HEK293 (cell line): ENCODE results near the gene PLEKHA7.

Experiments
- CTCF ChIP-seq: fragments of 450-650 bp; formaldehyde crosslinking; IDR thresholded peaks from 2 replicates; pipeline ENCODE4 v1.5.1; 2016; ENCODE audit warnings: missing biosample characterization, missing genetic modification characterization
- GLI2 ChIP-seq: fragments of 450-650 bp; formaldehyde crosslinking; IDR thresholded peaks from 2 replicates; pipeline ENCODE4; 2017; ENCODE audit warnings: missing biosample characterization, missing genetic modification characterization, low read depth, borderline replicate concordance
- KLF7 ChIP-seq: fragments of 450-650 bp; formaldehyde crosslinking; IDR thresholded peaks from 2 replicates; pipeline ENCODE4 v1.5.1; 2016; ENCODE audit warnings: missing biosample characterization, missing genetic modification characterization, borderline replicate concordance
- PATZ1 ChIP-seq: fragments of 450-650 bp; formaldehyde crosslinking; IDR thresholded peaks from 2 replicates; pipeline ENCODE4 v1.5.1; 2016; ENCODE audit warnings: missing biosample characterization, missing genetic modification characterization
- PRDM2 ChIP-seq: fragments of 450-650 bp; formaldehyde crosslinking; IDR thresholded peaks from 2 replicates; pipeline ENCODE4 v1.5.1; 2016; ENCODE audit warnings: missing biosample characterization, missing genetic modification characterization, borderline replicate concordance
- SCRT2 ChIP-seq: fragments of 450-650 bp; formaldehyde crosslinking; IDR thresholded peaks from 2 replicates; pipeline ENCODE4 v1.5.1; 2016; ENCODE audit warnings: missing biosample characterization, missing genetic modification characterization
- SP3 ChIP-seq: fragments of 450-650 bp; formaldehyde crosslinking; IDR thresholded peaks from 2 replicates; pipeline ENCODE4 v1.5.1; 2016; ENCODE audit warnings: missing biosample characterization, missing genetic modification characterization
- SP7 ChIP-seq: fragments of 450-650 bp; formaldehyde crosslinking; IDR thresholded peaks from 2 replicates; pipeline ENCODE4 v1.5.1; 2016; ENCODE audit warnings: missing biosample characterization, missing genetic modification characterization
- WT1 ChIP-seq: fragments of 450-650 bp; formaldehyde crosslinking; IDR thresholded peaks from 2 replicates; pipeline ENCODE4 v1.5.1; 2016; ENCODE audit warnings: missing biosample characterization, missing genetic modification characterization
- ZBTB7A ChIP-seq: fragments of 450-650 bp; formaldehyde crosslinking; IDR thresholded peaks from 2 replicates; pipeline ENCODE4 v1.5.1; 2016; ENCODE audit warnings: low read depth, missing biosample characterization, missing genetic modification characterization
- ZFP37 ChIP-seq: fragments of 450-650 bp; formaldehyde crosslinking; IDR thresholded peaks from 2 replicates; pipeline ENCODE4 v1.5.1; 2016; ENCODE audit warnings: missing biosample characterization, missing genetic modification characterization
- ZFP41 ChIP-seq: fragments of 450-650 bp; formaldehyde crosslinking; IDR thresholded peaks from 2 replicates; pipeline ENCODE4 v1.5.1; 2016; ENCODE audit warnings: missing biosample characterization, missing genetic modification characterization, borderline replicate concordance
- ZFP69B ChIP-seq: fragments of 450-650 bp; formaldehyde crosslinking; IDR thresholded peaks from 2 replicates; pipeline ENCODE4 v1.5.1; 2016; ENCODE audit warnings: missing biosample characterization, missing genetic modification characterization
- ZNF157 ChIP-seq: fragments of 450-650 bp; formaldehyde crosslinking; IDR thresholded peaks from 2 replicates; pipeline ENCODE4 v1.5.1; 2016; ENCODE audit warnings: missing biosample characterization, missing genetic modification characterization
- ZNF174 ChIP-seq: fragments of 450-650 bp; formaldehyde crosslinking; IDR thresholded peaks from 2 replicates; pipeline ENCODE4 v1.5.0; 2017; ENCODE audit warnings: missing biosample characterization, mild to moderate bottlenecking, missing genetic modification characterization
- ZNF202 ChIP-seq: fragments of 450-650 bp; formaldehyde crosslinking; IDR thresholded peaks from 2 replicates; pipeline ENCODE4 v1.5.1; 2016; ENCODE audit warnings: missing biosample characterization, missing genetic modification characterization, borderline replicate concordance
- ZNF221 ChIP-seq: fragments of 450-650 bp; formaldehyde crosslinking; IDR thresholded peaks from 2 replicates; pipeline ENCODE4 v1.5.1; 2017; ENCODE audit warnings: missing biosample characterization, missing genetic modification characterization, borderline replicate concordance
- ZNF24 ChIP-seq: fragments of 450-650 bp; formaldehyde crosslinking; IDR thresholded peaks from 2 replicates; pipeline ENCODE4 v1.5.1; 2016; ENCODE audit warnings: missing biosample characterization, missing genetic modification characterization
- ZNF266 ChIP-seq: fragments of 450-650 bp; formaldehyde crosslinking; IDR thresholded peaks from 2 replicates; pipeline ENCODE4 v1.5.1; 2016; ENCODE audit warnings: missing biosample characterization, missing genetic modification characterization, low read depth
- ZNF311 ChIP-seq: fragments of 450-650 bp; formaldehyde crosslinking; IDR thresholded peaks from 2 replicates; pipeline ENCODE4 v1.5.1; 2017; ENCODE audit warnings: missing biosample characterization, missing genetic modification characterization, borderline replicate concordance
- ZNF398 ChIP-seq: fragments of 450-650 bp; formaldehyde crosslinking; IDR thresholded peaks from 2 replicates; pipeline ENCODE4 v1.5.1; 2017; ENCODE audit warnings: missing biosample characterization, missing genetic modification characterization
- ZNF473 ChIP-seq: fragments of 450-650 bp; formaldehyde crosslinking; IDR thresholded peaks from 2 replicates; pipeline ENCODE4 v1.5.1; 2017; ENCODE audit warnings: missing biosample characterization, missing genetic modification characterization
- ZNF560 ChIP-seq: fragments of 450-650 bp; formaldehyde crosslinking; IDR thresholded peaks from 2 replicates; pipeline ENCODE4 v1.5.1; 2017; ENCODE audit warnings: missing biosample characterization, missing genetic modification characterization, borderline replicate concordance
- ZNF600 ChIP-seq: fragments of 450-650 bp; formaldehyde crosslinking; IDR thresholded peaks from 2 replicates; pipeline ENCODE4 v1.5.1; 2016; ENCODE audit warnings: missing biosample characterization, missing genetic modification characterization
- ZNF768 ChIP-seq: fragments of 450-650 bp; formaldehyde crosslinking; IDR thresholded peaks from 2 replicates; pipeline ENCODE4 v1.5.1; 2018; ENCODE audit warnings: missing biosample characterization, mild to moderate bottlenecking, missing genetic modification characterization
- ZNF776 ChIP-seq: fragments of 450-650 bp; formaldehyde crosslinking; IDR thresholded peaks from 2 replicates; pipeline ENCODE4 v1.5.0; 2017; ENCODE audit warnings: missing biosample characterization, missing genetic modification characterization, borderline replicate concordance
- ZNF777 ChIP-seq: fragments of 450-650 bp; formaldehyde crosslinking; IDR thresholded peaks from 2 replicates; pipeline ENCODE4 v1.5.1; 2017; ENCODE audit warnings: missing biosample characterization, missing genetic modification characterization, borderline replicate concordance
- ZNF830 ChIP-seq: fragments of 450-650 bp; IDR thresholded peaks from 2 replicates; pipeline ENCODE4 v1.5.0; 2018; ENCODE audit warnings: missing biosample characterization, missing genetic modification characterization, low read depth, mild to moderate bottlenecking, moderate library complexity

PLEKHA7 gene

GRCh38 chr11:17013548-17014320 is 480 bp downstream of the PLEKHA7 start (continued):
- TF ChIP-seq PRDM2 (tag by site-specific recombination), result no peak
- no peak for TF ChIP-seq ZNF221 (tag by site-specific recombination)
- 0 out of 2 replicates have a peak, but pooled peaks have one; percentile 22 for TF ChIP-seq ZNF777 (tag by site-specific recombination)
- TF ChIP-seq ZNF560 (tag by site-specific recombination), result no peak
- TF ChIP-seq ZNF266, result no peak
- TF ChIP-seq ZNF311 (tag by site-specific recombination), result no peak
- no peak for TF ChIP-seq ZNF202 (tag by site-specific recombination)
- no peak for TF ChIP-seq ZNF768 (tag by site-specific recombination)
- TF ChIP-seq ZNF398, result peak; percentile 46
- TF ChIP-seq WT1 (tag by site-specific recombination), result no peak
- no peak for TF ChIP-seq ZNF776
- TF ChIP-seq KLF7, result no peak
- no peak for TF ChIP-seq ZNF473 (tag by site-specific recombination)
- no peak for TF ChIP-seq SP7 (tag by site-specific recombination)
- TF ChIP-seq CTCF (tag by site-specific recombination), result no peak
- TF ChIP-seq ZFP41 (tag by site-specific recombination), result no peak
- TF ChIP-seq ZFP37 (tag by site-specific recombination), result no peak
- TF ChIP-seq ZFP69B (tag by site-specific recombination), result no peak
- no peak for TF ChIP-seq ZNF157 (tag by site-specific recombination)
- TF ChIP-seq PATZ1 (tag by site-specific recombination), result peak; percentile 82
- TF ChIP-seq ZNF24 (tag by site-specific recombination), result no peak
- TF ChIP-seq GLI2 (tag by site-specific recombination), result no peak
- no peak for TF ChIP-seq ZNF830 (tag by site-specific recombination)
- no peak for TF ChIP-seq ZNF600 (tag by site-specific recombination)
- TF ChIP-seq ZNF174 (tag by site-specific recombination), result no peak
- TF ChIP-seq ZBTB7A (tag by site-specific recombination), result no peak
- TF ChIP-seq SCRT2 (tag by site-specific recombination), result 0 out of 2 replicates have a peak, but pooled peaks have one; percentile 19
- TF ChIP-seq SP3, result 0 out of 2 replicates have a peak, but pooled peaks have one; percentile 18
